ENCODE results near the gene TMA7B.

TMA7B gene

GRCh38 chr22:39994566-39995392 lies 34.6 kb downstream of the TMA7B start, which contains the start of gene FAM83F:
Gene FAM83F, plus strand, starts transcription at chr22:39994954. Its CDS starts 89 bp downstream, at chr22:39995043.
- Histone ChIP-seq H3K4me1 (ENCODE audit: control insufficient read depth, insufficient read depth, low read length, unreplicated experiment) (no peaks in the 10 kb centered on the region), H3K79me2 (ENCODE audit: control insufficient read depth, insufficient read depth, low read length, unreplicated experiment) (no peaks in the 10 kb centered on the region), H3K27ac (ENCODE audit: low read depth, low read length) (no peak within 1 kb of the TSS), H2AFZ (ENCODE audit: low read length, unreplicated experiment) (no peak within 1 kb of the TSS), H3K36me3 (ENCODE audit: insufficient read depth, low read length) (no peaks in the 10 kb centered on the region), H3K4me3 (ENCODE audit: low read depth, low read length) (no peak within 1 kb of the TSS), H3K27me3 (ENCODE audit: insufficient read depth, low read length) (peaks cover 6% of the 10 kb centered on the region; the same call in 1 of the 2 replicates)

- Histone ChIP-seq H3K27ac (ENCODE audit: low read depth, low read length) (no peak overlapping the region), H3K79me2 (ENCODE audit: control insufficient read depth, insufficient read depth, low read length, unreplicated experiment) (no peaks in the 10 kb centered on the region), H3K27me3 (ENCODE audit: insufficient read depth, low read length) (peaks cover 6% of the 10 kb centered on the region; the same call in 1 of the 2 replicates), H3K4me3 (ENCODE audit: low read depth, low read length) (no peak overlapping the region), H3K4me1 (ENCODE audit: control insufficient read depth, insufficient read depth, low read length, unreplicated experiment) (no peaks in the 10 kb centered on the region), H3K36me3 (ENCODE audit: insufficient read depth, low read length) (no peaks in the 10 kb centered on the region), H2AFZ (ENCODE audit: low read length, unreplicated experiment) (no peak overlapping the region)
Measured at GRCh38 chr22:39995393-39996252, 35.4 kb downstream of the TMA7B start.

GRCh38 chr22:39996732-39997131 lies 36.5 kb downstream of the TMA7B start:
- Histone ChIP-seq H3K4me3 (ENCODE audit: low read depth, low read length) (no peak overlapping the region), H3K79me2 (ENCODE audit: control insufficient read depth, insufficient read depth, low read length, unreplicated experiment) (no peaks in the 10 kb centered on the region), H3K4me1 (ENCODE audit: control insufficient read depth, insufficient read depth, low read length, unreplicated experiment) (no peaks in the 10 kb centered on the region), H3K36me3 (ENCODE audit: insufficient read depth, low read length) (no peaks in the 10 kb centered on the region), H3K27ac (ENCODE audit: low read depth, low read length) (no peak overlapping the region), H2AFZ (ENCODE audit: low read length, unreplicated experiment) (no peak overlapping the region), H3K27me3 (ENCODE audit: insufficient read depth, low read length) (peaks cover 6% of the 10 kb centered on the region; the same call in 1 of the 2 replicates)

GRCh38 chr22:39997421-39997820 lies 37.2 kb downstream of the TMA7B start:
- no peaks in the 10 kb centered on the region for H3K36me3 ChIP-seq (ENCODE audit: insufficient read depth, low read length)
- H2AFZ ChIP-seq (ENCODE audit: low read length, unreplicated experiment) = no peak overlapping the region
- H3K4me3 ChIP-seq (ENCODE audit: low read depth, low read length) = no peak overlapping the region
- peaks cover 6% of the 10 kb centered on the region; the same call in 1 of the 2 replicates for H3K27me3 ChIP-seq (ENCODE audit: insufficient read depth, low read length)
- no peaks in the 10 kb centered on the region for H3K4me1 ChIP-seq (ENCODE audit: control insufficient read depth, insufficient read depth, low read length, unreplicated experiment)
- H3K27ac ChIP-seq (ENCODE audit: low read depth, low read length) = no peak overlapping the region
- no peaks in the 10 kb centered on the region for H3K79me2 ChIP-seq (ENCODE audit: control insufficient read depth, insufficient read depth, low read length, unreplicated experiment)

- H3K36me3 ChIP-seq (ENCODE audit: insufficient read depth, low read length) = no peaks in the 10 kb centered on the region
- no peaks in the 10 kb centered on the region for H3K4me1 ChIP-seq (ENCODE audit: control insufficient read depth, insufficient read depth, low read length, unreplicated experiment)
- peaks cover 6% of the 10 kb centered on the region; the same call in 1 of the 2 replicates for H3K27me3 ChIP-seq (ENCODE audit: insufficient read depth, low read length)
- H3K27ac ChIP-seq (ENCODE audit: low read depth, low read length) = no peak overlapping the region
- no peaks in the 10 kb centered on the region for H3K79me2 ChIP-seq (ENCODE audit: control insufficient read depth, insufficient read depth, low read length, unreplicated experiment)
- H3K4me3 ChIP-seq (ENCODE audit: low read depth, low read length) = no peak overlapping the region
- no peak overlapping the region for H2AFZ ChIP-seq (ENCODE audit: low read length, unreplicated experiment)
Measured at GRCh38 chr22:39997939-39998726, 37.9 kb downstream of the TMA7B start.

- Histone ChIP-seq H3K27me3 (ENCODE audit: insufficient read depth, low read length) (peaks cover 2% of the 10 kb centered on the region; the same call in 1 of the 2 replicates), H3K79me2 (ENCODE audit: control insufficient read depth, insufficient read depth, low read length, unreplicated experiment) (no peaks in the 10 kb centered on the region), H2AFZ (ENCODE audit: low read length, unreplicated experiment) (no peak overlapping the region), H3K27ac (ENCODE audit: low read depth, low read length) (no peak overlapping the region), H3K36me3 (ENCODE audit: insufficient read depth, low read length) (no peaks in the 10 kb centered on the region), H3K4me1 (ENCODE audit: control insufficient read depth, insufficient read depth, low read length, unreplicated experiment) (no peaks in the 10 kb centered on the region), H3K4me3 (ENCODE audit: low read depth, low read length) (no peak overlapping the region)
Measured at GRCh38 chr22:39999144-39999757, 39.1 kb downstream of the TMA7B start.

GRCh38 chr22:40000171-40000570 lies 40.0 kb downstream of the TMA7B start:
- no peak overlapping the region for H3K27ac ChIP-seq (ENCODE audit: low read depth, low read length)
- H3K36me3 ChIP-seq (ENCODE audit: insufficient read depth, low read length) = no peaks in the 10 kb centered on the region
- no peak overlapping the region for H2AFZ ChIP-seq (ENCODE audit: low read length, unreplicated experiment)
- H3K79me2 ChIP-seq (ENCODE audit: control insufficient read depth, insufficient read depth, low read length, unreplicated experiment) = no peaks in the 10 kb centered on the region
- H3K4me1 ChIP-seq (ENCODE audit: control insufficient read depth, insufficient read depth, low read length, unreplicated experiment) = no peaks in the 10 kb centered on the region
- H3K4me3 ChIP-seq (ENCODE audit: low read depth, low read length) = no peak overlapping the region
- no peaks in the 10 kb centered on the region for H3K27me3 ChIP-seq (ENCODE audit: insufficient read depth, low read length)

- Histone ChIP-seq H3K27ac (ENCODE audit: low read depth, low read length) (no peak overlapping the region), H2AFZ (ENCODE audit: low read length, unreplicated experiment) (no peak overlapping the region), H3K4me1 (ENCODE audit: control insufficient read depth, insufficient read depth, low read length, unreplicated experiment) (no peaks in the 10 kb centered on the region), H3K4me3 (ENCODE audit: low read depth, low read length) (no peak overlapping the region), H3K79me2 (ENCODE audit: control insufficient read depth, insufficient read depth, low read length, unreplicated experiment) (no peaks in the 10 kb centered on the region), H3K27me3 (ENCODE audit: insufficient read depth, low read length) (no peaks in the 10 kb centered on the region), H3K36me3 (ENCODE audit: insufficient read depth, low read length) (no peaks in the 10 kb centered on the region)
Measured at GRCh38 chr22:40001106-40001505, 40.9 kb downstream of the TMA7B start.

GRCh38 chr22:40001800-40002577 lies 41.8 kb downstream of the TMA7B start:
- Histone ChIP-seq H3K36me3 (ENCODE audit: insufficient read depth, low read length) (no peaks in the 10 kb centered on the region), H3K27ac (ENCODE audit: low read depth, low read length) (no peak overlapping the region), H3K79me2 (ENCODE audit: control insufficient read depth, insufficient read depth, low read length, unreplicated experiment) (no peaks in the 10 kb centered on the region), H2AFZ (ENCODE audit: low read length, unreplicated experiment) (no peak overlapping the region), H3K4me3 (ENCODE audit: low read depth, low read length) (no peak overlapping the region), H3K4me1 (ENCODE audit: control insufficient read depth, insufficient read depth, low read length, unreplicated experiment) (no peaks in the 10 kb centered on the region), H3K27me3 (ENCODE audit: insufficient read depth, low read length) (no peaks in the 10 kb centered on the region)
